ENCODE measurements around the gene ANO8. TPM values are rescaled to one million over a fixed set of nuclear protein-coding genes. Genes with fewer than 3 reads are reported as not detected.
"Not testable (repeated sequence)": the region's sequence is repeated elsewhere in the genome, so short reads cannot be mapped to it uniquely, and the experiment has no call there.

Gene ANO8
- total and polyA plus RNA-seq, 7 experiments from 2014 or later = 0.26 to 22.3 (median 15.6) TPM

DNA sequence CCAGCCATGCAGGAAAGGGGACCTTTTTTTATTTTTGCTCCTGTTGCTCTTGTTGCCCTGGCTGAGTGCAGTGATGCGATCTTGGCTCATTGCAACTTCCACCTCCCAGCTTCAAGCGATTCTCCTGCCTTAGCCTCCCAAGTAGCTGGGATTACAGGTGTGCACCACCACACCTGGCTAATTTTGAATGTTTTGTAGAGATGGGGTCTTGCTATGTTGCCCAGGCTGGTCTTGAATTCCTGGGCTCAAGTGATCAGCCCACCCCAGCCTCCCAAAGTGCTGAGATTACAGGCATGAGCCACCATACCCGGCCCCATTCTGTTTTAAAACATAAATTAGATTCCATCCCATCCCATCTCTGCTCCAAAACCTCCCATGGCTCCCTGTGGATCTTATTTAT lies 59.8 kb downstream of the ANO8 start:
- intact Hi-C loops (cut with micrococcal nuclease); H3K27me3 Mint-ChIP-seq; H3K27ac ChIP-seq (ENCODE audit: low read depth, low read length); DNase-seq; H3K4me1 ChIP-seq (ENCODE audit: control insufficient read depth in 2 of 2, insufficient read depth in 2 of 2, low read length in 2 of 2); POLR2A ChIA-PET; ATAC-seq; H3K4me3 ChIP-seq (ENCODE audit: low read length); H3K27ac Mint-ChIP-seq; H3K27me3 ChIP-seq (ENCODE audit: control insufficient read depth in 2 of 2, insufficient read depth in 2 of 2, low read length in 2 of 2); CTCF ChIA-PET; H3K4me1 Mint-ChIP-seq; H3K4me3 Mint-ChIP-seq; H3K9me3 Mint-ChIP-seq; H3K9me3 ChIP-seq (ENCODE audit: control insufficient read depth in 2 of 3, low read length in 3 of 3): not testable (repeated sequence)
- H3K36me3 ChIP-seq (ENCODE audit: control insufficient read depth in 2 of 3, insufficient read depth in 3 of 3, low read length in 3 of 3) = peaks cover 8 to 81% (median 15%) of the 10 kb centered on the region in 3 experiments
- H3K36me3 Mint-ChIP-seq = peaks cover 0 to 28% (median 12%) of the 10 kb centered on the region in 5 donors

Other genes with a start within 250 kb of the ANO8 start
- gene USE1, start 119.5 kb downstream of the ANO8 start, total RNA-seq = 10 to 100 TPM; 24.7 to 51.1 (median 30.5) TPM
- 10 to 100 TPM; 63.1 to 68.3 TPM for gene USE1, start 119.5 kb downstream of the ANO8 start, polyA plus RNA-seq
- gene OCEL1, start 108.6 kb downstream of the ANO8 start, total RNA-seq = 10 to 100 TPM; 21.8 to 32.8 (median 29.8) TPM
- 10 to 100 TPM; 37.7 to 41.1 TPM for gene OCEL1, start 108.6 kb downstream of the ANO8 start, polyA plus RNA-seq
- gene NR2F6, start 88.9 kb downstream of the ANO8 start, total RNA-seq = 1 to 10 TPM; 2.2 to 7.8 (median 7.0) TPM
- 1 to 10 TPM; 1.4 to 1.8 TPM for gene NR2F6, start 88.9 kb downstream of the ANO8 start, polyA plus RNA-seq
- gene USHBP1, start 70.1 kb downstream of the ANO8 start, total RNA-seq = 1 to 10 TPM in 1 of 5 experiments, under 1 TPM in 4; 0.22 to 1.2 (median 0.36) TPM
- gene USHBP1, start 70.1 kb downstream of the ANO8 start, polyA plus RNA-seq = under 1 TPM in 1 of 2 donors, not detected in 1; 0.61 TPM
- gene BABAM1, start 67.4 kb downstream of the ANO8 start, total RNA-seq = 100 to 1,000 TPM in 2 of 5 experiments, 10 to 100 TPM in 3; 72.4 to 111 (median 95.6) TPM
- gene BABAM1, start 67.4 kb downstream of the ANO8 start, polyA plus RNA-seq = 100 to 1,000 TPM in 1 of 2 donors, 10 to 100 TPM in 1; 94.9 to 110 TPM
- gene ANKLE1, start 53.0 kb downstream of the ANO8 start, total RNA-seq = 1 to 10 TPM; 2.3 to 5.5 (median 3.4) TPM
- gene ANKLE1, start 53.0 kb downstream of the ANO8 start, polyA plus RNA-seq = under 1 TPM in 1 of 2 donors, not detected in 1; 0.29 TPM
- gene ABHD8, start 31.4 kb downstream of the ANO8 start, total RNA-seq = 10 to 100 TPM in 2 of 5 experiments, 1 to 10 TPM in 3; 7.0 to 12.3 (median 9.5) TPM
- 10 to 100 TPM in 1 of 2 donors, 1 to 10 TPM in 1; 7.5 to 12.4 TPM for gene ABHD8, start 31.4 kb downstream of the ANO8 start, polyA plus RNA-seq
- gene MRPL34, start 29.0 kb downstream of the ANO8 start, total RNA-seq = 10 to 100 TPM; 37.0 to 76.0 (median 73.3) TPM
- 100 to 1,000 TPM; 203 to 217 TPM for gene MRPL34, start 29.0 kb downstream of the ANO8 start, polyA plus RNA-seq
- 10 to 100 TPM; 31.6 to 41.9 (median 39.5) TPM for gene DDA1, start 25.3 kb downstream of the ANO8 start, total RNA-seq
- gene DDA1, start 25.3 kb downstream of the ANO8 start, polyA plus RNA-seq = 10 to 100 TPM; 19.7 to 30.9 TPM
- gene GTPBP3, start 2.7 kb upstream of the ANO8 start, total RNA-seq = 10 to 100 TPM; 29.6 to 59.8 (median 40.4) TPM
- gene GTPBP3, start 2.7 kb upstream of the ANO8 start, polyA plus RNA-seq = 10 to 100 TPM in 1 of 2 donors, 1 to 10 TPM in 1; 5.1 to 15.9 TPM
- gene PLVAP, start 42.5 kb upstream of the ANO8 start, total RNA-seq = under 1 TPM in 3 of 5 experiments, not detected in 2; 0.24 to 0.43 (median 0.42) TPM
- not detected for gene PLVAP, start 42.5 kb upstream of the ANO8 start, polyA plus RNA-seq
- 1 to 10 TPM in 4 of 5 experiments, under 1 TPM in 1; 0.47 to 4.8 (median 2.3) TPM for gene CCDC194, start 59.3 kb upstream of the ANO8 start, total RNA-seq
- not detected for gene CCDC194, start 59.3 kb upstream of the ANO8 start, polyA plus RNA-seq
- 100 to 1,000 TPM in 1 of 5 experiments, 10 to 100 TPM in 4; 29.9 to 221 (median 57.1) TPM for gene BST2, start 70.8 kb upstream of the ANO8 start, total RNA-seq
- 100 to 1,000 TPM; 105 to 115 TPM for gene BST2, start 70.8 kb upstream of the ANO8 start, polyA plus RNA-seq
- 10 to 100 TPM; 19.5 to 45.1 (median 33.3) TPM for gene MVB12A, start 85.2 kb upstream of the ANO8 start, total RNA-seq
- gene MVB12A, start 85.2 kb upstream of the ANO8 start, polyA plus RNA-seq = 10 to 100 TPM; 26.8 to 31.3 TPM
- gene TMEM221, start 113.8 kb upstream of the ANO8 start, total RNA-seq = not detected
- not detected for gene TMEM221, start 113.8 kb upstream of the ANO8 start, polyA plus RNA-seq
- gene NXNL1, start 126.1 kb upstream of the ANO8 start, total RNA-seq = not detected
- gene NXNL1, start 126.1 kb upstream of the ANO8 start, polyA plus RNA-seq = not detected
- 10 to 100 TPM in 4 of 5 experiments, 1 to 10 TPM in 1; 3.1 to 15.1 (median 11.0) TPM for gene SLC27A1, start 135.7 kb upstream of the ANO8 start, total RNA-seq
- gene SLC27A1, start 135.7 kb upstream of the ANO8 start, polyA plus RNA-seq = 1 to 10 TPM; 5.0 to 8.2 TPM
- gene PGLS, start 176.8 kb upstream of the ANO8 start, total RNA-seq = 10 to 100 TPM; 53.3 to 83.3 (median 74.1) TPM
- 10 to 100 TPM; 67.0 to 77.1 TPM for gene PGLS, start 176.8 kb upstream of the ANO8 start, polyA plus RNA-seq
- gene COLGALT1, start 220.8 kb upstream of the ANO8 start, total RNA-seq = 10 to 100 TPM; 50.1 to 70.6 (median 61.3) TPM
- 10 to 100 TPM; 13.2 to 23.8 TPM for gene COLGALT1, start 220.8 kb upstream of the ANO8 start, polyA plus RNA-seq